ENCODE measurements around the gene PTPRN2. TPM values are rescaled to one million over a fixed set of nuclear protein-coding genes. Genes with fewer than 3 reads are reported as not detected.

Gene PTPRN2
- total RNA-seq, 1 donor from 2014 or later = 32.2 TPM

GRCh38 chr7:157644946-157645345 lies 942.7 kb downstream of the PTPRN2 start:
- Mint-ChIP-seq H3K27me3 (ENCODE audit: low read depth) (no peaks in the 10 kb centered on the region), H3K4me3 (no peak overlapping the region), H3K9me3 (peaks cover 15% of the 10 kb centered on the region), H3K27ac (ENCODE audit: unreplicated experiment) (no peak overlapping the region), H3K4me1 (peaks cover 5% of the 10 kb centered on the region), H3K36me3 (ENCODE audit: low read depth) (peaks cover 49% of the 10 kb centered on the region)
- no peak for DNase-seq (ENCODE audit: low read depth, low spot score)
- TF ChIP-seq CTCF (conservative IDR thresholded peaks at IDR 0.05) = no peak

DNA sequence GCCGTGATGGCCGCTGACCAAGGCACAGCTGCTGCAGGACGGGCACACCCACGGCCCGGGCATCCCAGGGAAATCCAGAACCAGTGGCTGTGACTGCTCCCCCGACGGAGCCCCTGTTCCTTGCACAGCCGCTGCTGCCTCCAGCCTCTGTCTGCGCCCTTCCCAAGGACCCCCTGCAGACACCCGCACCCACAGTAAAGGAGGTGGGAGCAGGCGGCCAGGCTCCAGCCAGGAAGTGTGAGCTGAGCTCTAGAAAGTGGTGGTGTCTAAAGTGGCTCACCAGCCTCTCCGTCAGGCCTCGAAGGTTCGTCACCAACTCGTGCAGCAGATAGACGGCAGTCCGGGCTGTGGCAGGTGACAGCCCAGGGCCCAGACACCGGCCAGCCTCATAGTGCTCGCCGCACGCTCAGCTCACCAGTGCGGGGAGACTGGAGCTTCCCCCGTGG lies 944.1 kb downstream of the PTPRN2 start:
- Mint-ChIP-seq H3K9me3 (peaks cover 15% of the 10 kb centered on the region), H3K4me3 (no peak overlapping the region), H3K4me1 (peaks cover 5% of the 10 kb centered on the region), H3K27me3 (ENCODE audit: low read depth) (no peaks in the 10 kb centered on the region), H3K27ac (ENCODE audit: unreplicated experiment) (no peak overlapping the region), H3K36me3 (ENCODE audit: low read depth) (peaks cover 63% of the 10 kb centered on the region)
- no peak for DNase-seq (ENCODE audit: low read depth, low spot score)
- TF ChIP-seq CTCF (conservative IDR thresholded peaks at IDR 0.05) = no peak

DNA sequence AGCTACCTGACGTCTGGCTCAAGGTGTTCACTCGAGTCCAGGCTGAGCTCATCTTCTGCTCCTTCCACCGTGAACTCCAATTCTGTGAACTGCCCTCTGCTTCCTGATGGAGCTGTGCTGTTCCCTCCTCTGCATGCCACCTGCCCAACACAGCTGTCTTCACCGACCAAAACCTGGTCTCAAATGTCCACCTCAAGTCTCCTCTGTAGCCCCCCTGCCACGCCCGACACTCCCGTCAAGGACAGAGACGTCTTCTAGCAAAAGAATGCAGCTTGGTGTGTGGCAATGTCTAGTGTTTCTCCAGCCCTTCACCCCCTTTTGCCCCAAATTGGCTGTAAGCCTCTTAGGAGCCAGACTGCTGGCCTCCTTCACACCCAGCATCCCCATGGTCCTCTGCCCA lies 945.8 kb downstream of the PTPRN2 start:
- peaks cover 19% of the 10 kb centered on the region for H3K4me1 Mint-ChIP-seq
- no peak for TF ChIP-seq CTCF (conservative IDR thresholded peaks at IDR 0.05)
- no peaks in the 10 kb centered on the region for H3K27me3 Mint-ChIP-seq (ENCODE audit: low read depth)
- H3K27ac Mint-ChIP-seq (ENCODE audit: unreplicated experiment) = no peak overlapping the region
- peaks cover 70% of the 10 kb centered on the region for H3K36me3 Mint-ChIP-seq (ENCODE audit: low read depth)
- peaks cover 15% of the 10 kb centered on the region for H3K9me3 Mint-ChIP-seq
- DNase-seq (ENCODE audit: low read depth, low spot score) = no peak
- H3K4me3 Mint-ChIP-seq = no peak overlapping the region

- TF ChIP-seq CTCF (conservative IDR thresholded peaks at IDR 0.05) = no peak
These were observed 947.5 kb downstream of the PTPRN2 start for GRCh38 chr7:157640144-157640543.

GRCh38 chr7:157638563-157638962 lies 949.1 kb downstream of the PTPRN2 start:
- Mint-ChIP-seq H3K9me3 (peaks cover 15% of the 10 kb centered on the region), H3K27ac (ENCODE audit: unreplicated experiment) (no peak overlapping the region), H3K36me3 (ENCODE audit: low read depth) (peaks cover 60% of the 10 kb centered on the region), H3K4me3 (no peak overlapping the region), H3K4me1 (peaks cover 36% of the 10 kb centered on the region), H3K27me3 (ENCODE audit: low read depth) (no peaks in the 10 kb centered on the region)
- no peak for DNase-seq (ENCODE audit: low read depth, low spot score)
- TF ChIP-seq CTCF (conservative IDR thresholded peaks at IDR 0.05) = no peak

More at GRCh38 chr7:157640144-157640543, 947.5 kb downstream of the PTPRN2 start:
- no peak overlapping the region for H3K27ac Mint-ChIP-seq (ENCODE audit: unreplicated experiment)
- no peaks in the 10 kb centered on the region for H3K27me3 Mint-ChIP-seq (ENCODE audit: low read depth)
- peaks cover 23% of the 10 kb centered on the region for H3K4me1 Mint-ChIP-seq
- no peak for DNase-seq (ENCODE audit: low read depth, low spot score)
- H3K36me3 Mint-ChIP-seq (ENCODE audit: low read depth) = peaks cover 62% of the 10 kb centered on the region
- peaks cover 15% of the 10 kb centered on the region for H3K9me3 Mint-ChIP-seq
- H3K4me3 Mint-ChIP-seq = no peak overlapping the region
